Keratinocyte (primary cell): ENCODE measurements around the gene PEDS1. TPM values are rescaled to one million over a fixed set of nuclear protein-coding genes. Genes with fewer than 3 reads are reported as not detected.
"Not testable (repeated sequence)": the region's sequence is repeated elsewhere in the genome, so short reads cannot be mapped to it uniquely, and the experiment has no call there.

Experiments
- DNase-seq: peaks from one replicate; pipeline ENCODE4 v3.0.0-alpha.2; 2011; ENCODE audit warnings: low read depth, missing footprints, low spot score
- FAIRE-seq: peaks from 2 replicates; lab custom pipeline; 2011; peaks lifted over from hg19 to GRCh38; lab: Jason Lieb, UNC
- H2AFZ ChIP-seq: 2 replicates; pipeline ENCODE4 v1.6.0; 2012; ENCODE audit warnings: low read length, control low read depth, inconsistent platforms; ENCODE audit not compliant: control insufficient read depth
- H3K27ac ChIP-seq: 2 replicates; pipeline ENCODE4 v1.5.1; 2011; ENCODE audit warnings: low read length; ENCODE audit not compliant: control insufficient read depth, insufficient read depth
- H3K27me3 ChIP-seq: 3 replicates; pipeline ENCODE4 v1.6.0; 2011; ENCODE audit warnings: low read length; ENCODE audit not compliant: control insufficient read depth, insufficient read depth; ENCODE audit errors: extremely low read depth
- H3K36me3 ChIP-seq, 2 experiments: 2 replicates in 1 of 2; 3 replicates in 1 of 2; pipeline ENCODE4 v1.5.1; 2011; ENCODE audit warnings: low read length in 2 of 2, mild to moderate bottlenecking in 1 of 2; ENCODE audit not compliant: control insufficient read depth in 2 of 2, insufficient read depth in 2 of 2; ENCODE audit errors: extremely low read depth in 1 of 2
- H3K4me1 ChIP-seq: 3 replicates; pipeline ENCODE4 v1.5.1; 2011; ENCODE audit warnings: low read length; ENCODE audit not compliant: control insufficient read depth, insufficient read depth; ENCODE audit errors: extremely low read depth
- H3K4me2 ChIP-seq: 3 replicates; pipeline ENCODE4 v1.6.0; 2011; ENCODE audit warnings: low read depth, low read length; ENCODE audit not compliant: control insufficient read depth, insufficient read depth; ENCODE audit errors: extremely low read depth
- H3K4me3 ChIP-seq, 3 experiments: fragments of 200-600 bp in 1 of 3; sonication (generic) in 1 of 3; 2 replicates in 2 of 3; 3 replicates in 1 of 3; pipeline ENCODE4 v1.5.1; 2011 to 2016; ENCODE audit warnings: low read length in 3 of 3, mild to moderate bottlenecking in 3 of 3, control low read depth in 2 of 3, inconsistent platforms in 1 of 3, low read depth in 1 of 3, mixed read lengths in 1 of 3, mixed run types in 1 of 3, moderate library complexity in 1 of 3; ENCODE audit not compliant: control insufficient read depth in 2 of 3, insufficient read depth in 2 of 3; ENCODE audit errors: extremely low read depth in 1 of 3
- H3K79me2 ChIP-seq: 2 replicates; pipeline ENCODE4 v1.6.0; 2012; ENCODE audit warnings: low read length; ENCODE audit not compliant: control insufficient read depth, insufficient read depth
- H3K9ac ChIP-seq: 3 replicates; pipeline ENCODE4 v1.6.0; 2011; ENCODE audit warnings: low read length; ENCODE audit not compliant: control insufficient read depth, insufficient read depth; ENCODE audit errors: extremely low read depth
- H3K9me1 ChIP-seq: 3 replicates; pipeline ENCODE4 v1.6.0; 2011; ENCODE audit warnings: low read length; ENCODE audit not compliant: control insufficient read depth, insufficient read depth; ENCODE audit errors: extremely low read depth
- H3K9me3 ChIP-seq: 2 replicates; pipeline ENCODE4 v1.5.1; 2012; ENCODE audit warnings: low read depth, low read length; ENCODE audit not compliant: control insufficient read depth
- H4K20me1 ChIP-seq: 3 replicates; pipeline ENCODE4 v1.6.0; 2011; ENCODE audit warnings: low read length; ENCODE audit not compliant: control insufficient read depth, insufficient read depth; ENCODE audit errors: extremely low read depth
- CTCF ChIP-seq, 3 experiments: IDR thresholded peaks in 1 of 3; conservative IDR thresholded peaks in 1 of 3; optimal IDR thresholded peaks in 1 of 3; 2 replicates in 2 of 3; 3 replicates in 1 of 3; pipeline versions ENCODE3 to v1.5.1; 2011; ENCODE audit warnings: low read length in 3 of 3, mild to moderate bottlenecking in 3 of 3, moderate library complexity in 2 of 3, control low read depth in 1 of 3, inconsistent platforms in 1 of 3; ENCODE audit not compliant: insufficient read depth in 2 of 3; ENCODE audit errors: extremely low read depth in 1 of 3
- EZH2 ChIP-seq: IDR thresholded peaks from one replicate; pipeline ENCODE4 v1.6.1; 2012; ENCODE audit warnings: inconsistent platforms, mild to moderate bottlenecking, low read length, moderate library complexity
- dilution Hi-C: fragments of 300-500 bp; cut with MboI; formaldehyde crosslinking; loops from one replicate; pipeline ENCODE4 v1.7.0; 2020; ENCODE audit warnings: low sequenced_read_pairs; ENCODE audit not compliant: extremely low pct_ligation_motif_present
- polyA plus RNA-seq, 5 experiments: library from polyadenylated mRNA; depleted of rRNA in 3 of 5; stranded (reverse) in 3 of 5; stranded (forward) in 1 of 5; unstranded in 1 of 5; fragments of >200 nt; gene quantifications; 1 replicate in 1 of 5; 2 replicates in 3 of 5; 3 replicates in 1 of 5; pipeline versions ENCODE4 v1.2.1 to v1.2.3, GENCODE V29; 2011 to 2012; ENCODE audit warnings: missing spikeins in 2 of 5, low read depth in 1 of 5, low replicate concordance in 1 of 5

The PEDS1 gene
- polyA plus RNA-seq, 1 donor (not counting 4 experiments of a cell fraction or from before 2014, with no cell fraction given) = 48.7 TPM

GRCh38 chr20:50107796-50108331 is 45.7 kb downstream of the PEDS1 start:
- no peak overlapping the region for H3K4me2 ChIP-seq
- peaks cover 34% of the 10 kb centered on the region for H3K4me1 ChIP-seq
- no peak for FAIRE-seq

DNA sequence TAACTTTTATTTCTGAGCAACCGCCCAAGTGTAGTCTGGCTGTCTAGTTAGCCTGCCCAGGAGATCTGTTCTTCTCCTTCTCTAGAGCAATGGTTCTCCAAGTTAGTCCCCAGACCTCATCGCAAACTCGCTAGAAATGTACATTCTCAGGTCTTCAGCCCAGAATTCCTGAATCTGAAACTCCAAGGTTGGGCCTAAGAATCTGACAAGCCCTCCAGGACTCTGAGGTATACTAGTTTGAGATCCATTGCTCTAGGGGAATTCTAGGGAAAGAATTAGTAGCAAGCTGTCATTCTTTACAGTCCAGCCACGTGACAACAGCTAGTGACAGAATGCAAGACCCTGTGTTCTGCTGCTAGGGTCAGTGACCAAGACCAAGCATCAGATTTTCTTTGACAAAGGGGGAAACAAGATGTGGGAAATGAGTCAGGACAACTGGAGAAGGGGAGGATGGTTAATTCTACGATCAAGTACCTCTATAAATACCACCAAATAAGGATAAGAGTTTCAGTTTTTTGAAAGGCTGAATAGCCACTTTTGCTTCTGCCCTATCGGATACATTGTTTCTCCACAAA is 46.4 kb downstream of the PEDS1 start:
- Histone ChIP-seq H4K20me1 (peaks cover 44% of the 10 kb centered on the region), H3K4me1 (peaks cover 36% of the 10 kb centered on the region)

More at GRCh38 chr20:50107796-50108331, 45.7 kb downstream of the PEDS1 start:
- no peak overlapping the region for H3K27ac ChIP-seq
- peaks cover 7% of the 10 kb centered on the region for H3K9me1 ChIP-seq
- no peak for TF ChIP-seq CTCF (optimal IDR thresholded peaks at IDR 0.05 in 1 of 3, IDR thresholded peaks at IDR 0.05 in 1 of 3, conservative IDR thresholded peaks at IDR 0.05 in 1 of 3; ENCODE audit: extremely low read depth in 1 of 3, insufficient read depth in 2 of 3, low read length in 3 of 3)
- no peak for TF ChIP-seq EZH2
- no peak overlapping the region for H3K4me3 ChIP-seq
- no peak overlapping the region for H2AFZ ChIP-seq
- H3K9me3 ChIP-seq = no peaks in the 10 kb centered on the region
- H3K79me2 ChIP-seq = peaks cover 90% of the 10 kb centered on the region
- H3K9ac ChIP-seq = no peak overlapping the region
- H4K20me1 ChIP-seq = peaks cover 40% of the 10 kb centered on the region
- dilution Hi-C loops = no loop called here
- no peaks in the 10 kb centered on the region for H3K27me3 ChIP-seq
- DNase-seq = no peak
- H3K36me3 ChIP-seq = peaks cover 10 to 24% of the 10 kb centered on the region in 2 experiments

GRCh38 chr20:50106669-50107068 is 46.9 kb downstream of the PEDS1 start:
- H3K4me3 ChIP-seq, H2AFZ ChIP-seq, H3K9me3 ChIP-seq, H3K4me2 ChIP-seq, DNase-seq, FAIRE-seq, H3K9ac ChIP-seq, dilution Hi-C loops, H3K27ac ChIP-seq, H3K27me3 ChIP-seq: not testable (repeated sequence)
- Histone ChIP-seq H3K36me3 (peaks cover 13 to 34% of the 10 kb centered on the region in 2 experiments), H3K9me1 (peaks cover 13% of the 10 kb centered on the region), H3K4me1 (peaks cover 33% of the 10 kb centered on the region), H4K20me1 (peaks cover 39% of the 10 kb centered on the region), H3K79me2 (peaks cover 90% of the 10 kb centered on the region)

More for the DNA sequence above, 46.4 kb downstream of the PEDS1 start:
- Histone ChIP-seq H3K27me3 (no peaks in the 10 kb centered on the region), H3K36me3 (peaks cover 13 to 30% of the 10 kb centered on the region in 2 experiments), H3K79me2 (peaks cover 90% of the 10 kb centered on the region), H3K9me3 (no peaks in the 10 kb centered on the region), H3K9me1 (peaks cover 9% of the 10 kb centered on the region), H3K9ac (no peak overlapping the region), H3K27ac (no peak overlapping the region), H3K4me2 (no peak overlapping the region), H2AFZ (no peak overlapping the region), H3K4me3 (no peak overlapping the region)
- no peak for FAIRE-seq
- no peak for TF ChIP-seq EZH2
- TF ChIP-seq CTCF (optimal IDR thresholded peaks at IDR 0.05 in 1 of 3, IDR thresholded peaks at IDR 0.05 in 1 of 3, conservative IDR thresholded peaks at IDR 0.05 in 1 of 3; ENCODE audit: extremely low read depth in 1 of 3, insufficient read depth in 2 of 3, low read length in 3 of 3) = no peak
- DNase-seq = no peak
- dilution Hi-C loops = no loop called here
